Measurements from ENCODE around the gene ITIH4. TPM values are rescaled to one million over a fixed set of nuclear protein-coding genes. Genes with fewer than 3 reads are reported as not detected.
A peak's percentile ranks its signal among the peaks of the same experiment; 100 is the strongest.

The ITIH4 gene
- total RNA-seq, 3 donors from 2014 or later (not counting 1 experiment from before 2014, with no cell fraction given), result 28.2 to 33.0 (median 32.8) TPM

- Histone ChIP-seq H3K4me1 (ENCODE audit: control insufficient read depth, insufficient read depth, low read length) (no peaks in the 10 kb centered on the region), H3K27me3 (ENCODE audit: control insufficient read depth, insufficient read depth, low read length) (no peaks in the 10 kb centered on the region), H3K4me3 (ENCODE audit: low read length) (no peak overlapping the region), H3K27ac (ENCODE audit: low read length) (no peak overlapping the region), H3K36me3 (ENCODE audit: control insufficient read depth, insufficient read depth, low read length) (peaks cover 7% of the 10 kb centered on the region), H3K9me3 (ENCODE audit: control insufficient read depth, insufficient read depth, low read length) (no peaks in the 10 kb centered on the region)
- no peak for ATAC-seq
- no peaks in the 10 kb centered on the region for H3K9me3 Mint-ChIP-seq
- no peak overlapping the region for H3K27ac Mint-ChIP-seq
- no peaks in the 10 kb centered on the region for H3K4me1 Mint-ChIP-seq
- 72% methylated on average over 11 of the region's 11 CpGs for WGBS (ENCODE audit: insufficient coverage)
- peak in 1 of 2 donors; percentile 40 for DNase-seq
- intact Hi-C loops (cut with micrococcal nuclease), result no loop called here
- peak; percentile 22 for TF ChIP-seq CTCF (IDR thresholded peaks at IDR 0.05)
- H3K4me3 Mint-ChIP-seq, result no peak overlapping the region
- H3K27me3 Mint-ChIP-seq (ENCODE audit: low read depth in 2 of 2), result no peaks in the 10 kb centered on the region
- H3K36me3 Mint-ChIP-seq, result no peaks in the 10 kb centered on the region
These were observed 9.7 kb downstream of the ITIH4 start for GRCh38 chr3:52820736-52821135.

- no peaks in the 10 kb centered on the region for H3K9me3 Mint-ChIP-seq
- Histone ChIP-seq H3K4me3 (ENCODE audit: low read length) (no peak overlapping the region), H3K4me1 (ENCODE audit: control insufficient read depth, insufficient read depth, low read length) (no peaks in the 10 kb centered on the region), H3K36me3 (ENCODE audit: control insufficient read depth, insufficient read depth, low read length) (peaks cover 7% of the 10 kb centered on the region), H3K9me3 (ENCODE audit: control insufficient read depth, insufficient read depth, low read length) (no peaks in the 10 kb centered on the region), H3K27ac (ENCODE audit: low read length) (no peak overlapping the region), H3K27me3 (ENCODE audit: control insufficient read depth, insufficient read depth, low read length) (no peaks in the 10 kb centered on the region)
- no peak for TF ChIP-seq CTCF (IDR thresholded peaks at IDR 0.05)
- no peak overlapping the region for H3K27ac Mint-ChIP-seq
- WGBS (ENCODE audit: insufficient coverage), result 98% methylated on average over 2 of the region's 2 CpGs
- intact Hi-C loops (cut with micrococcal nuclease), result no loop called here
- no peak for DNase-seq
- ATAC-seq, result no peak
- no peaks in the 10 kb centered on the region for H3K36me3 Mint-ChIP-seq
- H3K4me1 Mint-ChIP-seq, result no peaks in the 10 kb centered on the region
- H3K27me3 Mint-ChIP-seq (ENCODE audit: low read depth in 2 of 2), result no peaks in the 10 kb centered on the region
- H3K4me3 Mint-ChIP-seq, result no peak overlapping the region
These were observed 10.5 kb downstream of the ITIH4 start for GRCh38 chr3:52819936-52820335.

GRCh38 chr3:52817860-52818259, 12.6 kb downstream of the ITIH4 start:
- H3K4me3 ChIP-seq (ENCODE audit: low read length), result no peak overlapping the region
- H3K4me1 ChIP-seq (ENCODE audit: control insufficient read depth, insufficient read depth, low read length), result no peaks in the 10 kb centered on the region
- H3K27ac ChIP-seq (ENCODE audit: low read length), result no peak overlapping the region
- Mint-ChIP-seq H3K36me3 (no peaks in the 10 kb centered on the region), H3K4me3 (no peak overlapping the region), H3K27me3 (ENCODE audit: low read depth in 2 of 2) (no peaks in the 10 kb centered on the region), H3K4me1 (no peaks in the 10 kb centered on the region), H3K27ac (no peak overlapping the region), H3K9me3 (no peaks in the 10 kb centered on the region)
- 94% methylated on average over 7 of the region's 7 CpGs for WGBS (ENCODE audit: insufficient coverage)
- no peak for TF ChIP-seq CTCF (IDR thresholded peaks at IDR 0.05)
- H3K9me3 ChIP-seq (ENCODE audit: control insufficient read depth, insufficient read depth, low read length), result no peaks in the 10 kb centered on the region
- intact Hi-C loops (cut with micrococcal nuclease), result no loop called here
- no peaks in the 10 kb centered on the region for H3K36me3 ChIP-seq (ENCODE audit: control insufficient read depth, insufficient read depth, low read length)
- H3K27me3 ChIP-seq (ENCODE audit: control insufficient read depth, insufficient read depth, low read length), result no peaks in the 10 kb centered on the region
- ATAC-seq (no peak), DNase-seq (no peak)

GRCh38 chr3:52817221-52817620, 13.3 kb downstream of the ITIH4 start:
- Histone ChIP-seq H3K9me3 (ENCODE audit: control insufficient read depth, insufficient read depth, low read length) (no peaks in the 10 kb centered on the region), H3K27me3 (ENCODE audit: control insufficient read depth, insufficient read depth, low read length) (no peaks in the 10 kb centered on the region), H3K27ac (ENCODE audit: low read length) (no peak overlapping the region), H3K36me3 (ENCODE audit: control insufficient read depth, insufficient read depth, low read length) (no peaks in the 10 kb centered on the region), H3K4me3 (ENCODE audit: low read length) (no peak overlapping the region), H3K4me1 (ENCODE audit: control insufficient read depth, insufficient read depth, low read length) (no peaks in the 10 kb centered on the region)
- Mint-ChIP-seq H3K9me3 (no peaks in the 10 kb centered on the region), H3K27me3 (ENCODE audit: low read depth in 2 of 2) (no peaks in the 10 kb centered on the region), H3K4me1 (no peaks in the 10 kb centered on the region), H3K36me3 (no peaks in the 10 kb centered on the region), H3K27ac (no peak overlapping the region), H3K4me3 (no peak overlapping the region)
- TF ChIP-seq CTCF (IDR thresholded peaks at IDR 0.05), result no peak
- WGBS (ENCODE audit: insufficient coverage), result 100% methylated on average over 10 of the region's 10 CpGs
- DNase-seq (no peak), ATAC-seq (no peak)
- intact Hi-C loops (cut with micrococcal nuclease), result no loop called here

Measured in natural killer cell (primary cell).